RWPE2 (cell line): ENCODE results near the gene ZNF469.

Experiments
- ATAC-seq: fragments of 200-7000 bp; cut with Tn5 transposase; 3 replicates; pipeline ENCODE4 v1.9.1; 2021; ENCODE audit warnings: low read depth
- DNase-seq: peaks from one replicate; pipeline ENCODE4 v3.0.0-alpha.2; 2020; ENCODE audit warnings: low spot score
- H3K27ac ChIP-seq: fragments of 450-650 bp; 2 replicates; pipeline ENCODE4 v1.5.1; 2017; ENCODE audit warnings: mild to moderate bottlenecking; ENCODE audit not compliant: poor library complexity, severe bottlenecking
- H3K27me3 ChIP-seq: fragments of 250-450 bp; sonication (Bioruptor Pico); 2 replicates; pipeline ENCODE4 v1.5.1; 2021; ENCODE audit warnings: mild to moderate bottlenecking, moderate library complexity; ENCODE audit not compliant: insufficient read depth, poor library complexity, severe bottlenecking
- H3K36me3 ChIP-seq: fragments of 250-450 bp; sonication (Bioruptor Pico); 2 replicates; pipeline ENCODE4 v1.5.1; 2020; ENCODE audit warnings: low read depth, mild to moderate bottlenecking, moderate library complexity
- H3K4me1 ChIP-seq: fragments of 250-450 bp; sonication (Bioruptor Pico); 2 replicates; pipeline ENCODE4 v1.5.1; 2021; ENCODE audit warnings: mild to moderate bottlenecking, moderate library complexity; ENCODE audit not compliant: insufficient read depth, poor library complexity, severe bottlenecking
- H3K4me3 ChIP-seq: fragments of 250-450 bp; sonication (Bioruptor Pico); 2 replicates; pipeline ENCODE4 v1.5.1; 2021; ENCODE audit warnings: mild to moderate bottlenecking, moderate library complexity; ENCODE audit not compliant: severe bottlenecking
- H3K9me3 ChIP-seq: fragments of 250-450 bp; sonication (Bioruptor Pico); 2 replicates; pipeline ENCODE4 v1.5.1; 2021; ENCODE audit warnings: mild to moderate bottlenecking, moderate library complexity; ENCODE audit not compliant: severe bottlenecking
- TF ChIP-seq, protein P1 (sequence below): fragments of 450-650 bp; IDR thresholded peaks from one replicate; pipeline ENCODE4 v1.5.1; 2017; ENCODE audit warnings: mild to moderate bottlenecking, moderate library complexity; ENCODE audit not compliant: poor library complexity, severe bottlenecking

Gene ZNF469

DNA sequence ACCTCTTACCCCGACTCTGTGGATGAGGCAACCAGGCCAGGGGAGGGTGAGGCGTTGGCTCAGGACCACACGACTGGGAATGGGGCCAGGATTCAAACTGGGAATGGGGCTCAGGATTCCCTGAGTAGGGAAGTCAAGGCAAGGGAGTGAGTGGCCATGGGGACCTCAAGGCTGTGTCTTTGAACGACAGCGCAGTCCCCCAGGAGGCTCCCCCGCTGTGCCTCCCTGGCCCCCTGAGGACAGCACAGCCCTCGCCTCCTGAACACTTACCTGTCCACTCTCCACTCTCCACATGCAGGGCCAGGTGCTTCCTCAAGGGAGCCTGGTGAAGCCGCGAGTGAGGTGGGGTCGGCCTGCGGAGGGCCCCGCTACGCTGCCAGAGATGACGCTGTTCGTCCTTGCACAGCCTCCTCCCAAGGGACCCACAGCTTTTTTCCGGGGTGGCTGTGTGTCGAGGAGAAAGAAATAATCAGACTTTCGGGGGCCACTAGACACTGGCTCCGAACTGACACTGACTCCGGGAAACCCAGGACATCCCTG, 6.9 kb downstream of the ZNF469 start:
- Histone ChIP-seq H3K27me3 (peaks cover 5% of the 10 kb centered on the region), H3K9me3 (no peaks in the 10 kb centered on the region), H3K4me1 (no peaks in the 10 kb centered on the region), H3K27ac (no peak overlapping the region), H3K36me3 (no peaks in the 10 kb centered on the region), H3K4me3 (no peak overlapping the region)
- DNase-seq (no peak), ATAC-seq (no peak)
- TF ChIP-seq, protein P1, sequence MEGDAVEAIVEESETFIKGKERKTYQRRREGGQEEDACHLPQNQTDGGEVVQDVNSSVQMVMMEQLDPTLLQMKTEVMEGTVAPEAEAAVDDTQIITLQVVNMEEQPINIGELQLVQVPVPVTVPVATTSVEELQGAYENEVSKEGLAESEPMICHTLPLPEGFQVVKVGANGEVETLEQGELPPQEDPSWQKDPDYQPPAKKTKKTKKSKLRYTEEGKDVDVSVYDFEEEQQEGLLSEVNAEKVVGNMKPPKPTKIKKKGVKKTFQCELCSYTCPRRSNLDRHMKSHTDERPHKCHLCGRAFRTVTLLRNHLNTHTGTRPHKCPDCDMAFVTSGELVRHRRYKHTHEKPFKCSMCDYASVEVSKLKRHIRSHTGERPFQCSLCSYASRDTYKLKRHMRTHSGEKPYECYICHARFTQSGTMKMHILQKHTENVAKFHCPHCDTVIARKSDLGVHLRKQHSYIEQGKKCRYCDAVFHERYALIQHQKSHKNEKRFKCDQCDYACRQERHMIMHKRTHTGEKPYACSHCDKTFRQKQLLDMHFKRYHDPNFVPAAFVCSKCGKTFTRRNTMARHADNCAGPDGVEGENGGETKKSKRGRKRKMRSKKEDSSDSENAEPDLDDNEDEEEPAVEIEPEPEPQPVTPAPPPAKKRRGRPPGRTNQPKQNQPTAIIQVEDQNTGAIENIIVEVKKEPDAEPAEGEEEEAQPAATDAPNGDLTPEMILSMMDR: no peak

DNA sequence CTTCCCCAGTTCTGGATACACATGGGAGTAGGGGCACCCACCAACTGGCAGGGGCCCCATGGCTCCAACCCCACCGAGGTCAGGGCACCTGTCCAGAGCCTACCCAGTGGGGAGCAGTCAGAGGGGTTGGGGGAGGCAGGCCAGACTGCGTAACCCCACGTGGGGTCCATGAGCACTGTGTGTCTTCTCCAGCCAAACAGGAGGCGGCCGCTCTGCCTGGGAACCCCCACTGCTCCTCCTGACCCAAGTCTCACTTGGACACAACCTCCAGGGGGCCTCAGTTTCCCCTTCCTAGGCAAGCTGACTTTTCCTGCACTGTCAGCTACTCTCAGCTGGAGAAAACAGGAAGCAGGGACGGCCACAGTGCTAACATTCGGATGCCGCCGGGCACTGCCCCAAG, 7.5 kb downstream of the ZNF469 start:
- TF ChIP-seq, protein P1: no peak
- Histone ChIP-seq H3K4me3 (no peak overlapping the region), H3K36me3 (no peaks in the 10 kb centered on the region), H3K9me3 (no peaks in the 10 kb centered on the region), H3K27me3 (no peaks in the 10 kb centered on the region), H3K4me1 (no peaks in the 10 kb centered on the region), H3K27ac (no peak overlapping the region)
- DNase-seq: no peak
- ATAC-seq: no peak

DNA sequence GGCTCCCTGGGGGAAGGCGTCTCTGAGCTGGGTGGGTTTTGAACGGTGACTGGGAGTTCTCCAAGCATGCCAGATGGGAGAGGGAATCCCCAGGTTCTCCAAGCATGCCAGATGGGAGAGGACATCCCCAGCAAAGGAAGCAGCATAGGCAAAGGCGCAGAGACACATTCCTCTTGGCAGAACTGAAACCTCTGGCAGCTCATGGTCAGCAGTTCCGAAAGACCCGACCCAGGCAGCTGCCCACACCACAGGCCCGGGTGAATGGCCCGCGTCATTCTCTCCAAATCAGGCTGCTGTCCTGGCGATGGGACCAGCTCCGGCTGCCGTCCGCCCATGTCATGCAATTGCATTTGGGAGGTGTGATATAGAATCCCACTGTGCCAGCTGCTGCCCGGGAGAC, 8.0 kb downstream of the ZNF469 start:
- no peak for DNase-seq
- no peaks in the 10 kb centered on the region for H3K4me1 ChIP-seq
- no peaks in the 10 kb centered on the region for H3K9me3 ChIP-seq
- no peak for ATAC-seq
- no peaks in the 10 kb centered on the region for H3K27me3 ChIP-seq
- no peak overlapping the region for H3K27ac ChIP-seq
- H3K36me3 ChIP-seq: no peaks in the 10 kb centered on the region
- H3K4me3 ChIP-seq: no peak overlapping the region
- TF ChIP-seq, protein P1: no peak

DNA sequence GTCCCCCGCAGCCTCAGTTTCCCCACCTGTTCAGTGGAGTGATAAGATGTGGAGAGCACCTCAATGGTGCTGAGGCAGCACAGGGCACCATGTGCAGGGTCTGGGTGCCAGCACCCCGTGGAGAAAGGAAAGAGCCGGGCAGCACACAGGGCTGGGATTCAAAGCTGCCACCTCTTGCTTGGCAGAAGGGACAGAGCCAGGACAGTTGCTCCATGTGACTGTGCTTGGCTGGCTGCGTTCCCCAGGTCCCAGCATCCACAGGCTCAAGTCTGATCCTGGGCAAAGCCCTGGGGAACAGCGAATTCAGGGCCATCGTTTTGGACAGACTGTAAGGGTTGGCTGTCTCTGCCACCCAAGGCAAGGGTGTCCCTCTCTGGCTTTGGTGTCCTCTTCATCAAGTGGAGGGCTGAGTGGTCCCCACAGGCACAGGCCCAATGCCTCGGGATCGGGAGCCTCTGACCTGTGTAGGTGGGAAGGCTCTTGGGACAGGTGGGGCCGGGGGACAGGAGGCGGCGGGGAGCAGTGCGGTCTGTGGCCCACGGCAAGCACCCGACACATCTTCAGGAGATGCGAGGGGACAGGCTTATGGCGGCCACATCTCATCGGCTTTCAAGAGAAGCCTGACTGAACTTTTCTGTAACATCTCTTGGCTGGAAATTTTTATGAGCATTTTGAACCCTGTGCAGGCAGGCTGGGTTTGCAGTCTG, 8.5 kb downstream of the ZNF469 start:
- Histone ChIP-seq H3K9me3 (no peaks in the 10 kb centered on the region), H3K4me1 (no peaks in the 10 kb centered on the region), H3K4me3 (no peak overlapping the region), H3K36me3 (no peaks in the 10 kb centered on the region), H3K27ac (no peak overlapping the region), H3K27me3 (no peaks in the 10 kb centered on the region)
- ATAC-seq (no peak), DNase-seq (no peak)
- TF ChIP-seq, protein P1: no peak

DNA sequence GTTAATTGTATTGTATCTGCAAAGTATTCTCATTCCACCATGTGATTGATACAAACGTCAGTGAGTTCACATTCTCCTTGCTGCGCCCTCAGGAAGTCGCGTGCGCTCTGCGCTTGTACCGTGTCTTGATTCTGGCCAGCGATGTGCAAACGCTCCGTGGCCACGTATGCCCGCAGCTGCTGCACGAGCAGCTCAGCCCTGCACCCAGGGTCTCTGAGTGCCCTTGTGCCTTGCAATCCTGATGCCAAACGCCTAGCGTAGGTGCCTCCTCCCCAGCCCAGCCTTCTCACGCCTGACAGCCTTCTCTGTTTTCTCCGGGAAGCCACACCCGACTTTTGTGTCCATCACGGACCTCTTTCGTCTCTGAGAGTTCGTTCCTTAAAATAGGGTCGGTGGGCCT, 9.4 kb downstream of the ZNF469 start:
- Histone ChIP-seq H3K27me3 (no peaks in the 10 kb centered on the region), H3K4me3 (no peak overlapping the region), H3K27ac (no peak overlapping the region), H3K36me3 (no peaks in the 10 kb centered on the region), H3K4me1 (no peaks in the 10 kb centered on the region), H3K9me3 (no peaks in the 10 kb centered on the region)
- TF ChIP-seq, protein P1: no peak
- ATAC-seq (no peak), DNase-seq (no peak)
